GM20431 (cell line): Measurements from ENCODE around the gene PSKH1.

Experiments
- in situ Hi-C: fragments of 300-500 bp; cut with MseI, MboI; formaldehyde crosslinking; loops from one replicate; pipeline ENCODE4 v1.15.0; 2020; ENCODE audit warnings: low sequenced_read_pairs; ENCODE audit not compliant: unreplicated experiment

The PSKH1 gene

DNA sequence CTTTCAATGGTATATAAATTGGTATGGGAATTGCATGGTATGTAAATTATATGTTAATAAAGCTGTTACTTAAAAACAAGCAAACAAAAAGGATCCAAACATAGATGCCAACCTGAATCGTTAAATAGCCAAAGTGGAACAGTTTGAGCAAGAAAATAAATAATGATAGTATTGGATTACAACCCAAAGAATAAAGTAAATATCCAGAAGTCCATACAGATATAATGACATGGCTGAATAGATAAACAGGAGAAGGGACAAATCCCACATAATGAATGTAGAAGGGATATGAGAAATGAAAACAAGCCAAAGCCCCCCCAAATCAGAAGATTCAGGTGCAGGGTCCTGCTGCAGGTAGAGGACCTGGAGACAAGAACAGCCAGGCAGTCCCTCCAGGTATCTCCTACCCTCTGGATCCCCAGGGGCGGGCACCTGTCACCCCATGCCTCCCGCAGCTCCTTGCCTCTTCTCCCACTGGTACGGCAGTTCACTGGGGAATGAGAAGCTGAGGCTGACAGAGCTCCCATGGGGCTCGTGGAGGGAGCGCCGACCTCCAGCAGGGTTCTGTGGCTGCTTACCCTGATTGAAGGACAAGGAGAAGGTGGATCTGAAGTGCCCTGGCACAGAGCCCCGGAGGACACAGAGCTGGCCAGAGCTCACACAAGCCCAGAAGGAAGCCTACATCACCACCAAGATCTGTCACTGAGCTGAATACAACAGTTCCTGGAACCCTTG is 60.8 kb downstream of the PSKH1 start:
- in situ Hi-C loops = no loop called here

DNA sequence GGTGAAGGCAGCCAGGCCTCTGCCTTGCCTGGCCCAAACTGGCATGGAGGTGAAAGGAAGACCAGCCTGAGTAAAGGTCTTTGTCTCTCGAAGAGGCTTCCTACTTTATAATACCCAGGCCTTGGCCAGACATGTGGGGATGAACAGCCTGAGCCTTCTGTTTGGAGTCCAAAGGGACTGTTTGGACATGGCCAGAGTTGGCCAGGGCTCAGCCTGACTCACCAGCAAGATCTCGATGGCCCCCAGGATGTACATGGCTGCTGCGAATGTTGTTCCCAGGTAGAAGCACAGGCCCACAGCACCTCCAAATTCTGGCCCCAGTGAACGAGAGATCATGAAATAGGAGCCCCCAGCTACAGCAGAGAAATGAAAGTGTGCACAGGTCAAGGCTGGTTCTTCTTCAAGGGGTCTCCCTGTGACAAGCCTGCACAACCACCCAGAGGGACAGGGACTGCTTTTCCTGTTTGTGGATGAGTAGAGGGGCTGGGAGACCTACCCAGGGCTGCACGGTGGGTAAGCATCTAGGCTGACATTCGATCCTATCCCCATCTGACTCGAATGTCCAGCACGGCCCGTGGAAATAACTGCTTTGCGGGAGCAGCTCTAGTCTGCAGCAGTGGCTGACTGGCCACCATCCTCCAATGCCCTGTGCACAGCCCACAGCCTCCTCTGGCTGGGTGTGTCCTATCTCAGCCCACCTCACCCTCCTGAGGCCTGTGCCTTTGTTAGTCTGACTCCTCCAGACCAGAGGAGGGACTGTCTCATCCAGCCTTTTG is 61.6 kb downstream of the PSKH1 start:
- in situ Hi-C loops = no loop called here

DNA sequence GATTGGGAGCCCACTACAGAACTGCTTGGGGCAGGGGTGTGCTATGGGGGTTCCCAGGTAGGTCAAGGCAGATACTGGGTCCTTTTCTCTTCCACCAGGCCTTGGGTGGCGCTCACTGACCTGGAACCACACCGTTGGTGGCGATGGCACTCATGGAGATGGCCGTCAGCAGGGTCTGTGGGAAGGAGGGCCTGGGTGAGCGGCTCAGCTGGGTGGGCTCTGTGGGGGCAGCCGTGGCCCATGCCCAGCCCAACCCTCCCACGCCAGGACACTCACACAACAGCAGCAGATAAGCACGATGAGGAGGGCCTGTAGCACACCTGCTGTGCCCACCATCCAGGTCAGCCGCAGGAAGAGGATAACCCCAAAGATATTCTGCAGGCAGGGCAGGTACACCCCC is 64.6 kb downstream of the PSKH1 start:
- in situ Hi-C loops = no loop called here

DNA sequence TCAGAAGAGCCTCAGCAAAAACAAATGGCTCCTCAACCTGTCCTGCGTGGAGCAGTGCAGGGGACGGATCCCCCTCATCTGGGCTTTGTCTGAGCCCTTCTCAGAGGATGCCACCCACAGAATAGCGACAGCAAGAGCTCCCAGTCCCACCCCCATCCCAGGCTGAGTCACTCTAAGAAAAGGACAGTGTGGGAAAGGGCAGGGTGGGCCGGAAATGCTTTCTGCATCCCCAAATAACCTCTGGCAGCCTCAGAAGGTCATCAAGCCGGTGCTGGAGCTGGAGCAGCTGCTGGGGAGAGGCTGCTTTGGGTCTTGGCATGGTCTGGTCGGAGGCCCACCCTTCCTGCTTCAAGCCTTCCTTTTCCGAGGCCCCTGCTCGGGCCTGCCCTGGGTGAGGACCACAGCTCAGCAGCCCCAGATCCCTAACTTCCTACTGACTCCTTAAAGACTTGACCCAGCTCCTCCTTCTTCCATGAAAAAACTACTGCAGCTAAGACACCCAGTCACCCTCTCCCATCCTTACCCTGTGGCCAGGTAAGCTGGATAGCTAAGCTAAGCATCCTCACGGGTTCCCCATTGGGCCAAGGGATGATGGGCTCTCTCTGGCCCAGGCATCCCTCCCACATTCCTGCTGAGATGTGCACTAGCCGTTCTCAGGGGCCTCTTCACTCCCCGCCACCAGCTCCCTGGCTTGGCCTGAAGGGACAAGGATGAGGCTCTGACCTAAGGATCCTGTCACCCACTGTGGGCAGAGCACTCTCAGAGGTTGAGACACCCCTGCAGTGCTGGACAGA is 66.7 kb downstream of the PSKH1 start:
- in situ Hi-C loops = no loop called here

GRCh38 chr16:67961551-67961957 is 68.5 kb downstream of the PSKH1 start:
- in situ Hi-C loops = no loop called here

GRCh38 chr16:67962135-67962534 is 69.1 kb downstream of the PSKH1 start:
- in situ Hi-C loops = no loop called here

GRCh38 chr16:67963292-67963661 is 70.2 kb downstream of the PSKH1 start:
- in situ Hi-C loops = no loop called here

DNA sequence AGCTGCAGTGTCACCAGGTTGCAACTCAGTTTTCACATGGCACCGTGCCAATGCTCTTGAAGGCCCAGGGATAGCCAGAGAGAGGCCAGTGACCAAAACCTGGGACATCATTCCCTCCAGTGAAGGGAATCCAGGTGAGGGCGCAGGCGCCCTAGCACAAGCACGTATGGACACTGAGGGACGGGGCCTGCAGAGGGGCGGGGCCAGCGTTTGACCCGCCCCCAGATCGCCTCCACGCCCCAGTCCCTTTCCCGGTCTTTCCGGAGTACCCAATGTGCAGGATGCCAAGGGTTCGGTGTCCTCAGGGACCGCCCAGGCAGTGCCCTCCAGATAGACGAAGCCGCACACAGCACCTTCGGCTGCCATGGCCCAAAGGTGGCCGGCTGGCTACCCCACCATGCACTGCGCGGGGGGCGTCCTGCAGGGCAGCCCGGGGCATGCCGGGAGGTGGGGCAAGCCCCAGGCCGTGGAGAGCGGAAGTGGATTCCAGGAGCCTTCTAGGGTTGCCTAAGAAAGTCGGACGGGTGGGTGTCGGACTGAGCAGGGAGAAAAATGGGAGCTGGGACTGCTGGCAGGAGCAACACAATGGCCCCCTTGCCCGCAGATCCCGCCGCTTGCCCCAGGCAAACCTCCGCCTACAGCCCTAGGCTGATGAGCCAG is 70.7 kb downstream of the PSKH1 start:
- in situ Hi-C loops = no loop called here

GRCh38 chr16:67964477-67965131 is 71.5 kb downstream of the PSKH1 start:
- in situ Hi-C loops = no loop called here

DNA sequence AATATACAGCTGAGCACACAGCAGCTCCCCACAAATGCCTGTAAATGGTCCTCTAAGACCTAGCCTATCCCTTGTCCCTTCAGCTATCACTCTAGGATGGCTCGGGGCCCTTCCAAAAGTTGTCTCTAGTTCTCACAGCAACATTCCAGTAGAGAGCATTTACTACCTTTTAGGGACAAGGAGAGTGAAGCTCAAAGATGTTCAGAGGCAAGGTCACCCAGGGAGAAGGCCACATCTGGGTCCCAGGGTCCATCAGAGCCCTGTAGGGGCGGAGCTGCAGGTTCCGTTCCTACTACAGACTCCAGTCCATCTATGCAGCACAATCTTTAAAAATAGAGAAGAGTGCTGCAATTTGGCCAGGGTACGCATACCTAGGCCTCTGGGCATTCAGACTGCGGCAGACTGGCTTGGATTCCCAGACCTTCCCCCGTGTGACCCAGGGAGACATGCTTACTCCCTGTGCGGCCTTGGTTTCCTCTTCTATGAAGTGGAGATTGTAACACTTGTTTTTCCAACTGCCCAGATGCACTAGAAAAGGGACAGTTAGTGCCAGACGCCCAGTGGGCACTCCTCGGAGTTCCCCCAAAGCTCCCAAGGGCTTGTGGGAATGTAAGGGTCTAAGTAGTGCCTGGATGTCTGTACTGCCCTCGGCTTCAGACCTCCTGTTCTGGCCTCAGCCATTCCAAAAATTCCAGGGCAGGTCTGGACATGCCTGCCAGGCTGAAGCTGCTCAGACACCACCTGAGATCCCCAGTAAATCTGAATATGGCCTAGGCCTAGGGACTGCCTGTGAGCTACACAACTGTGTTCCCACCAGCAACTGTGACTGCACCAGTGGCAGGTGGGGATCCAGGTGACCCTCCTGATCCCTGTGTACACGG is 72.9 kb downstream of the PSKH1 start:
- in situ Hi-C loops = no loop called here

GRCh38 chr16:67966549-67967182 is 73.6 kb downstream of the PSKH1 start:
- in situ Hi-C loops = no loop called here

DNA sequence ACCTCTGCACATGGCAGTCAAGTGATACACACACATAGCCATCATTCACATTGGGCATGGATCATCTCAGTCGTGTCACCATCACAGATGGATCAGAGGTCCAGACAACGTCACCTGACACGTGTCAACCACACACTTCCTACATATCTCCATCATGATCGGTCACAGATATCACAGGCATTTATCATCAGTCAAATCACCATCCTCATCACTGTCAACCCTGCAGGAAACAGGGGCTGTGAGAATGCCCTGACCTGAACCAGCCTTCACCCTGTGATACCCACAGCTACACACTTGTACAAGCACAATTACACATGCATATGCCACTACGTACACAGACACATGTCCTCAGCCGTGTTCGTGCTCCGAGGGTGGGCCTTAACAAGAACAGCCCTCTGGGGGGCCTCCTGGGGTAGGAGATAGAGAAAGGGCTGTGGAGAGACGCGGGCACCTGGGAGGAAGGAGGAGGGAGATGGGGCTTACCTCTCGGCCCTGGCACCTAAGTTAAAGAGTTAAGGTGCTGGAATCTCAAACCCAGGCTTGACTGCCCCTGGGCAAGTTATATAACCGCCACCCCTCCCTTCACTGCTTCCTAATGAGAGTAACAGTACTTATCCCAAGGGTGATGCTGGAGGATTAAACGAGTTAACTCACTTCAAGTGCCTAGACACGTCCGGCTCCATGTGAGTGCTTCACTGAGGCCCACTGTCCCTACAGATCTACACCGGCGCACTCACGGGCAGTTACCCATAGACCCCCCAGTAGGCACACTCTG is 74.3 kb downstream of the PSKH1 start:
- in situ Hi-C loops = no loop called here

- in situ Hi-C loops = no loop called here
These were observed 74.9 kb downstream of the PSKH1 start for GRCh38 chr16:67967958-67968399.

GRCh38 chr16:67968400-67969253 is 75.6 kb downstream of the PSKH1 start, which contains the start of gene SLC12A4:
Gene SLC12A4, minus strand, starts transcription at chr16:67968637. Its CDS starts 84 bp downstream, at chr16:67968553.
- in situ Hi-C loops = no loop called here

GRCh38 chr16:67969254-67970039 is 76.4 kb downstream of the PSKH1 start:
- in situ Hi-C loops = no loop called here

- in situ Hi-C loops = no loop called here
These were observed 78.1 kb downstream of the PSKH1 start for GRCh38 chr16:67971111-67971510.
